ENCODE measurements around the gene UBE2H.

Gene UBE2H

DNA sequence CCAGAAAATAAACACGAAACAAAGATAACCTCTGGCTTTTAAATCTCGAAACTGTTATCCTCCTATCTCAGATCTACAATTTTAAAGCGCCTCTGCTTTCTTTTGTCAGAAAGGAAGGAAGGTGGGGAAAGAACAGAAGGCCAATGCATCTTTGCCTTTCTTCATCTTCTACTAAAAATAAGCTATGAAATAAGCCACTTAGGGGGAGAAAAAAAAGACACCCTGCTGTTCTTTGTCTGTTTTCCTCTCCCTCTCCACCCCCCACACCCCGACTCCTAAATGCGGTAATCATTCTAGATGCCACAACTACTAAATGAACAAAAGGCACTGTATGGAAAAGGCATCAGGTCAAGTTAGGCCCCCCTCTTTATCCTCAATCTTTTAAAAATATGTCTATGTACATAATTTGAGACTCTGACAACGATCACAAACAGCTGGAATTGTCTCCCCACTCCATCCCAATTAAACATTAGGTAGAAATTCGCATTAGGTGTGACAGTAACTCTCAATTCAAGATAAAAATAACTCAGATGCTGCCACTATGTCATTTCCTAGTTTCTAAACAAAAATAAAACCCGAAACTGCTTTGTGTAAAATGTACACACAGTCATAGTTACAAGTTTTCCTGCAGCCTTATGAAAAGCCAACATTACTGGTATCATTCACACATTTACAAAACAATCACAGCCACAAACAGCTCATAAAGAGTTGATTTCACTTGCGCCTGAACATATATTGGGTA, 2.4 kb downstream of the UBE2H start:
- H3K9me3 ChIP-seq (ENCODE audit: control insufficient read depth in 2 of 2, low read length in 2 of 2): no peaks in the 10 kb centered on the region
- no peaks in the 10 kb centered on the region for H3K27me3 ChIP-seq (ENCODE audit: control insufficient read depth in 1 of 2, insufficient read depth in 2 of 2, low read length in 2 of 2)
- H3K4me1 ChIP-seq (ENCODE audit: control insufficient read depth, insufficient read depth, low read length): peaks cover 26% of the 10 kb centered on the region
- H3K36me3 ChIP-seq (ENCODE audit: control insufficient read depth in 2 of 2, insufficient read depth in 2 of 2, low read length in 2 of 2): no peaks in the 10 kb centered on the region
- peak overlapping the region; percentile 66 to 98 for H3K9ac ChIP-seq (ENCODE audit: low read length in 2 of 2)
- peak overlapping the region; percentile 93 for H3K27ac ChIP-seq (ENCODE audit: low read length)
- H3K4me3 ChIP-seq (ENCODE audit: low read length in 2 of 2): peak overlapping the region; percentile 94 to 95

DNA sequence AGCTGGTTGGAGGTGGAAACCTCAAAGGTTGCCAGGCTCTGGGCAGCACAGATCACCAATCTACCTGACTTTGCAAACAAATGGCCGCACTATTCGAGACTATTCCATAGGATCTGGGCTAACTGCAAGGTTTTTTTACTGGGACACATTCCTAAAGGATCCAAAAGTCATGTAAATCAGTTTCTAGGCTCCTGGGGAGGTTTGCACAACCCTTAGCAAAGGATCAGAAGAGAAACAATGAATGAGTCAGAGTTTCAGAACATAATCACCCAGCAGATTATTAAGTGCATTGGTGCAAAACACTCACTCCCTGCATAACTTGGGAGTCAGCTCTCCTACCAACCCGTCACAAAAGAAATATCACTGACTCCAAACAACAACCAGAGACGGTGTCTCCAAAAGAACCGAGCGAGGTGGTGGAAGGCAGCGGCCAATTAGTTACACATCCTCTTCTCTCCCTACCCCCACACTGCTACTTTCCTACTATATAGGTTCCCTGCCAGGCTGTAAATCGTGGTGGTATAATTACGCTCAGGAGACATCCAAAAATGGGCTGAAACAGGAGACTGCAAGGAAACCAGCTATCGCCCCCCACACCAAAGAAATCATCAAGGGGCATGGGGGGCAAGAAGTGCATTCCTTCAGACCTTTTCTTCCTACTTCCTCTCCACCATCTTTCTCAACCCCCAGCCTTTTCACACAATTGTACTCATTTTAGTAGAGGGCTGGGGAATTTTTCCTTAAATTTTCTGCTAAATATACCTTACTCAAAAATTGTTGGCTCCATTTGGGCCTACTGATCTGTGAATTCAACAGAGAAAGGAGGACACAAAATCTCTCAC, 3.2 kb downstream of the UBE2H start:
- Histone ChIP-seq H3K9me3 (ENCODE audit: control insufficient read depth in 2 of 2, low read length in 2 of 2) (no peaks in the 10 kb centered on the region), H3K4me1 (ENCODE audit: control insufficient read depth, insufficient read depth, low read length) (peaks cover 26% of the 10 kb centered on the region), H3K4me3 (ENCODE audit: low read length in 2 of 2) (peak overlapping the region; percentile 94 to 95), H3K27ac (ENCODE audit: low read length) (peak overlapping the region; percentile 93), H3K27me3 (ENCODE audit: control insufficient read depth in 1 of 2, insufficient read depth in 2 of 2, low read length in 2 of 2) (no peaks in the 10 kb centered on the region), H3K9ac (ENCODE audit: low read length in 2 of 2) (peak overlapping the region; percentile 62 to 98), H3K36me3 (ENCODE audit: control insufficient read depth in 2 of 2, insufficient read depth in 2 of 2, low read length in 2 of 2) (no peaks in the 10 kb centered on the region)

DNA sequence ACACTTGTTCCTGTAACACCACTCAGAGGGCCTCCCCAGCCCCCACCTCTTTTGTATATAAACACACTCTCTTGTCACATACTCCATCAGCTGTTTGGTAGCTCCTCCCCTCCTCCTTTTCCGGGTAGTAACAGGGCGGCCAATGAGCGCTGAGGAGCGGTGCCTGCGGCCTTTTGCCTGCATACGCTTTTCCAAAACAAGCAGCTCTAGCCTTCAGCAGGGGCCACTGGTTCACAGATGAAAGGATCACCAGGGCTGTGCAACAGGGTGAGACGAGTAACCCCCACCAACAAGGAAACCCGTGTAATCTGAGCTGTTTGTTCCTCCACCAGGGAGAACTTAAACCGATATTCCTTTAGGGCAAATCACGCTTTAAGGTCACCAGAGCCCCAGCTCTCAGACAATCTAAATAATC, 3.9 kb downstream of the UBE2H start:
- H3K4me3 ChIP-seq (ENCODE audit: low read length in 2 of 2): peak overlapping the region; percentile 94 to 95
- H3K4me1 ChIP-seq (ENCODE audit: control insufficient read depth, insufficient read depth, low read length): peaks cover 26% of the 10 kb centered on the region
- H3K36me3 ChIP-seq (ENCODE audit: control insufficient read depth in 2 of 2, insufficient read depth in 2 of 2, low read length in 2 of 2): no peaks in the 10 kb centered on the region
- peak overlapping the region; percentile 93 for H3K27ac ChIP-seq (ENCODE audit: low read length)
- H3K27me3 ChIP-seq (ENCODE audit: control insufficient read depth in 1 of 2, insufficient read depth in 2 of 2, low read length in 2 of 2): no peaks in the 10 kb centered on the region
- no peaks in the 10 kb centered on the region for H3K9me3 ChIP-seq (ENCODE audit: control insufficient read depth in 2 of 2, low read length in 2 of 2)
- H3K9ac ChIP-seq (ENCODE audit: low read length in 2 of 2): peak overlapping the region; percentile 58 to 98

DNA sequence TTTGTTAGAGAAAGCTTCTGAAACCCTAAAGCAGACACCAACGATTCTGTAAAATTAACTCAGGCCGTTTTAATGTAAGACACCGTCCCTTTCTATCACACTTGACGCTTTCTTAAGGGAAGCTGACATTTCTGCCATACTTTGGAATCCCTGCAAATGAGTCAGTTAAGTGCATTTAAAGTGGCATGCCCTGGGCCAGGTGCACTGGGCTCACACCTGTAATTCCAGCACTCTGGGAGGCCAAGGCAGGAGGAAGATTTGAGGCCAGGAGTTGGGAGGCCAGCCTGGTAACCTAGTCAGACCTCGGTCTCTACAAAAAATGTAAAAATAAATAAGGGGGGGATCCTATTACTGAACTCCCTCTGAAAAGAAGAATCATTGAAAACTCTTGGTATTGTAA, 4.4 kb downstream of the UBE2H start:
- peak overlapping the region in 1 of 2 donors; percentile 94 for H3K4me3 ChIP-seq (ENCODE audit: low read length in 2 of 2)

DNA sequence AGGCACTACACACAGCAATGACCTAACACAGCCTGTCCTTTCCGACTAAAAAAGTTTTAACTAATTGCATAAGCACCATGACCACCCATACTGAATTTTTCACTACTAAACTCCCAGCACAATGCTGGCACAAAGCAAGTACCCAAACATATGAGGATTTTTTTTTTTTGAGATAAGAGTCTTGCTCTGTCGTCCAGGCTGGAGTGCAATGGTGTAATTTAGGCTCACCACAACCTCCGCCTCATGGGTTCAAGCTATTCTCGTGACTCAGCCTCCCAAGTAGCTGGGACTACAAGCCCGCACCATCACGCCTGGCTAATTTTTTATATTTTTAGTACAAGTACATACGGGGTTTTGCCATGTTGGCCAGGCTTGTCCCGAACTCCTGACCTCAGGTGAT, 5.1 kb downstream of the UBE2H start:
- no peak overlapping the region for H3K9ac ChIP-seq (ENCODE audit: low read length in 2 of 2)
- peak overlapping the region in 1 of 2 donors; percentile 15 for H3K4me3 ChIP-seq (ENCODE audit: low read length in 2 of 2)
- no peaks in the 10 kb centered on the region for H3K27me3 ChIP-seq (ENCODE audit: control insufficient read depth in 1 of 2, insufficient read depth in 2 of 2, low read length in 2 of 2)
- peak overlapping the region; percentile 93 for H3K27ac ChIP-seq (ENCODE audit: low read length)
- H3K9me3 ChIP-seq (ENCODE audit: control insufficient read depth in 2 of 2, low read length in 2 of 2): no peaks in the 10 kb centered on the region
- H3K4me1 ChIP-seq (ENCODE audit: control insufficient read depth, insufficient read depth, low read length): peaks cover 23% of the 10 kb centered on the region
- H3K36me3 ChIP-seq (ENCODE audit: control insufficient read depth in 2 of 2, insufficient read depth in 2 of 2, low read length in 2 of 2): no peaks in the 10 kb centered on the region

More for the DNA sequence above, 4.4 kb downstream of the UBE2H start:
- no peaks in the 10 kb centered on the region for H3K9me3 ChIP-seq (ENCODE audit: control insufficient read depth in 2 of 2, low read length in 2 of 2)
- no peak overlapping the region for H3K9ac ChIP-seq (ENCODE audit: low read length in 2 of 2)
- no peaks in the 10 kb centered on the region for H3K27me3 ChIP-seq (ENCODE audit: control insufficient read depth in 1 of 2, insufficient read depth in 2 of 2, low read length in 2 of 2)
- peaks cover 26% of the 10 kb centered on the region for H3K4me1 ChIP-seq (ENCODE audit: control insufficient read depth, insufficient read depth, low read length)
- peak overlapping the region; percentile 93 for H3K27ac ChIP-seq (ENCODE audit: low read length)
- no peaks in the 10 kb centered on the region for H3K36me3 ChIP-seq (ENCODE audit: control insufficient read depth in 2 of 2, insufficient read depth in 2 of 2, low read length in 2 of 2)

DNA sequence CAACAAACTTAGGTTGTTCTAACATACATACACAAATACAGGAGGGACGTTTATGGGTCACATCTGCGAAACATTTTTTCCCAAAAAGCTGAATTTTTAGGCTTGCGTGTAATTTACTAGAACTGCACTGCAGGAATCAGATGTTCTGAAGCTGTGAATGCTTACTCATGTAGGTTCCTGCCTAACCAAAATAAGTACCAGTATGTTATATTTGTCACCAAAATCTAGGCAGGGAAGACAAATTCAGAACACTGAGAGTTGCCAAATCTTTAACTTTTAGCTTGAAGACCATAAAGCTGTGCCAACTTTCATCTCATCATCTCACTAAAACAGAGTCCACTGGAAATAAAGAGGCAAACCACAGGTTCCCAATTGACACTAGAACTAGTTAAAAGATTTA, 5.7 kb downstream of the UBE2H start:
- Histone ChIP-seq H3K36me3 (ENCODE audit: control insufficient read depth in 2 of 2, insufficient read depth in 2 of 2, low read length in 2 of 2) (no peaks in the 10 kb centered on the region), H3K4me3 (ENCODE audit: low read length in 2 of 2) (no peak overlapping the region), H3K27ac (ENCODE audit: low read length) (no peak overlapping the region), H3K9me3 (ENCODE audit: control insufficient read depth in 2 of 2, low read length in 2 of 2) (no peaks in the 10 kb centered on the region), H3K27me3 (ENCODE audit: control insufficient read depth in 1 of 2, insufficient read depth in 2 of 2, low read length in 2 of 2) (no peaks in the 10 kb centered on the region), H3K9ac (ENCODE audit: low read length in 2 of 2) (no peak overlapping the region), H3K4me1 (ENCODE audit: control insufficient read depth, insufficient read depth, low read length) (peaks cover 23% of the 10 kb centered on the region)

DNA sequence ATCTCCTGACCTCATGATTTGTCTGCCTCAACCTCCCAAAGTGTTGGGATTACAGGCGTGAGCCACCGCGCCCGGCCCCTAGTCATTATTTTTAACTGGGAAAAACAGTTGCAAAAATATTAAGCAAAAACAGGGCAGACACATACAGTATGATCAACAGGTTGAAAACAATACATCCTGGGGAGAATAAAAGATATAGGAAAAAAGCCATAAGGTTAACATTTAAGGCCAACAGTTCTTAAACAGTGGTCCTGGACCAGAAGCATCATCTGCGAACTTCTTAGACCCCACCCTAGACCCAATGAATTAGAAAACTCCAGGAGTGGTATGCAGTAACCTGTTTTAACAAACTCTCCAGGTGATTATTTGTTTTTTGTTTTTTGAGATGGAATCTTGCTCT, 6.5 kb downstream of the UBE2H start:
- no peak overlapping the region for H3K27ac ChIP-seq (ENCODE audit: low read length)
- H3K9me3 ChIP-seq (ENCODE audit: control insufficient read depth in 2 of 2, low read length in 2 of 2): no peaks in the 10 kb centered on the region
- H3K36me3 ChIP-seq (ENCODE audit: control insufficient read depth in 2 of 2, insufficient read depth in 2 of 2, low read length in 2 of 2): peaks cover 0 to 1% of the 10 kb centered on the region in 2 donors
- no peak overlapping the region for H3K9ac ChIP-seq (ENCODE audit: low read length in 2 of 2)
- H3K4me1 ChIP-seq (ENCODE audit: control insufficient read depth, insufficient read depth, low read length): peaks cover 25% of the 10 kb centered on the region
- H3K27me3 ChIP-seq (ENCODE audit: control insufficient read depth in 1 of 2, insufficient read depth in 2 of 2, low read length in 2 of 2): no peaks in the 10 kb centered on the region
- H3K4me3 ChIP-seq (ENCODE audit: low read length in 2 of 2): no peak overlapping the region

DNA sequence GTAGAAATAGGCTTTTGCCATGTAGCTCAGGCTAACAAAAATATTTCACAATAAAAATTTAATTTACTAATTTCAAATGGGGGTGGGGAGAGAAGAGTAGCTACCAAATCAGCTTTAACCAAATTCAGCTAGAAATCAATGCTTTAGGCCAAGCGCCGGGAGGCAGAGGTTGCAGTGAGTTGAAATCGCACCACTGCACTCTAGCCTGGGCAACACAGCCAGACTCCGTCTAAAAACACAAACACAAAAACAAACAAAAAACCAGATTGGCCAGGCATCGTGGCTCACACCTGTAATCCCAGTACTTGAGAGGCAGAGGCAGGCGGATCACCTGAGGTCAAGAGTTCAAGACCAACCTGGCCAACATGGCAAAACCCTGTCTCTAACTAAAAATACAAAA, 9.4 kb downstream of the UBE2H start:
- Histone ChIP-seq H3K9ac (ENCODE audit: low read length in 2 of 2) (no peak overlapping the region), H3K4me1 (ENCODE audit: control insufficient read depth, insufficient read depth, low read length) (peaks cover 27% of the 10 kb centered on the region), H3K27me3 (ENCODE audit: control insufficient read depth in 1 of 2, insufficient read depth in 2 of 2, low read length in 2 of 2) (no peaks in the 10 kb centered on the region), H3K27ac (ENCODE audit: low read length) (no peak overlapping the region), H3K36me3 (ENCODE audit: control insufficient read depth in 2 of 2, insufficient read depth in 2 of 2, low read length in 2 of 2) (peaks cover 0 to 5% of the 10 kb centered on the region in 2 donors), H3K9me3 (ENCODE audit: control insufficient read depth in 2 of 2, low read length in 2 of 2) (no peaks in the 10 kb centered on the region), H3K4me3 (ENCODE audit: low read length in 2 of 2) (no peak overlapping the region)

DNA sequence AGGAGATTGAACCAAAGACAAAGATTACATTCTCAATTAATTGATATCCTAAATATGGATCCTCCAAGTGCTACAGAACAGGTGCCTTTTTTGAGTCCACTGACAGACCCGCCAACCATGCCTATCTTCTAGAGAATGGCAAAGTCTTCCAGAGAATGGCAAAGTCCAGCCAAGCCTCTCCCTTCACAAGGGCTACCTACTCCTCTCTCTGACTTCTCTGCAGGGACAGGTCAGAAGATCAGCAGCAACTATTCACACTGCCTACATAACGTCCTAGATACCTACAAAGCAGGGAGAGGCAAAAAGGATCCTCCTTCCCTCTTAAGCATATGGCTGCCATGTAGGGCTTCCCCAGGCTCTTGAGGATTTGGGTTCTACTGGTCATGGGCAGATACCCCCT, 12.4 kb downstream of the UBE2H start:
- no peak overlapping the region for H3K4me3 ChIP-seq (ENCODE audit: low read length in 2 of 2)
- H3K27me3 ChIP-seq (ENCODE audit: control insufficient read depth in 1 of 2, insufficient read depth in 2 of 2, low read length in 2 of 2): no peaks in the 10 kb centered on the region
- no peaks in the 10 kb centered on the region for H3K9me3 ChIP-seq (ENCODE audit: control insufficient read depth in 2 of 2, low read length in 2 of 2)
- no peak overlapping the region for H3K9ac ChIP-seq (ENCODE audit: low read length in 2 of 2)
- H3K27ac ChIP-seq (ENCODE audit: low read length): no peak overlapping the region
- H3K4me1 ChIP-seq (ENCODE audit: control insufficient read depth, insufficient read depth, low read length): peaks cover 15% of the 10 kb centered on the region
- peaks cover 0 to 5% of the 10 kb centered on the region in 2 donors for H3K36me3 ChIP-seq (ENCODE audit: control insufficient read depth in 2 of 2, insufficient read depth in 2 of 2, low read length in 2 of 2)

DNA sequence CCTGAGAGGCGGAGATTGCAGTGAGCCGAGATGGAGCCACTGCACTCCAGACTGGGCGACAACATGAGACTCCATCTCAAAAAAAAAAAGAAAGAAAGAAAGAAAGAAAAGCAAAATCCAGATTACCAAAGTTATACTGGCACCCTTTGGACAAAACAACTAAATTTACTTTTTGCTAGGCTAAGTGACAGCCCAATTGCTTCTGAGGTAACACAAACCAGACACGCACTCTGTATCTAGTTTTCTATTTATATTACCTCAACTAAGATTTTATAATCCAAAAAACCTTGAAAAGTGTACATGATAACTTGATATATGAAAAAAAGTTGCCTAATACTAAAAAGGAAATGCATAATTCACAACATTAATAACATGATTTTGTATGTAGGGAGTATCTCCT, 12.9 kb downstream of the UBE2H start:
- Histone ChIP-seq H3K27ac (ENCODE audit: low read length) (no peak overlapping the region), H3K4me1 (ENCODE audit: control insufficient read depth, insufficient read depth, low read length) (peaks cover 15% of the 10 kb centered on the region), H3K9me3 (ENCODE audit: control insufficient read depth in 2 of 2, low read length in 2 of 2) (no peaks in the 10 kb centered on the region), H3K27me3 (ENCODE audit: control insufficient read depth in 1 of 2, insufficient read depth in 2 of 2, low read length in 2 of 2) (no peaks in the 10 kb centered on the region), H3K9ac (ENCODE audit: low read length in 2 of 2) (no peak overlapping the region), H3K4me3 (ENCODE audit: low read length in 2 of 2) (no peak overlapping the region), H3K36me3 (ENCODE audit: control insufficient read depth in 2 of 2, insufficient read depth in 2 of 2, low read length in 2 of 2) (peaks cover 0 to 5% of the 10 kb centered on the region in 2 donors)

DNA sequence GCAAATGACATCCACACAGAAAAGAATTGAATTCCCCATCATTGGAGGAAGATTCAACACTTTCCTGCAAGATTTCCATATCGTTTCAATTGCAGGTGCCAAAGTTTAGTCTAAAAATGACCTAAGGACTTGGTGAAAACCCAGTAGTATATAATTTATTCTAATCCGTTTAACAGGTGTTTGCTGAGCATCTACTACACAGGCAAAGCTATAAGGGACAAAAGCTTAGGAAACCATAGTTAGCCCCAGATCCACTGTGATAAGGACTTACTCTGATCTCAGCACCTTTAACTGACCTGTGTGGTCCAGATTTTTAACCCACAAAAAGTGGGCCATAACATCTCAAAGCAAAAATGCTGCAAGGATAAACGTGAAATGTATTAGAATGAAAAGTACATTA, 19.1 kb downstream of the UBE2H start:
- Histone ChIP-seq H3K4me1 (ENCODE audit: control insufficient read depth, insufficient read depth, low read length) (no peaks in the 10 kb centered on the region), H3K9ac (ENCODE audit: low read length in 2 of 2) (no peak overlapping the region), H3K36me3 (ENCODE audit: control insufficient read depth in 2 of 2, insufficient read depth in 2 of 2, low read length in 2 of 2) (peaks cover 0 to 4% of the 10 kb centered on the region in 2 donors), H3K27me3 (ENCODE audit: control insufficient read depth in 1 of 2, insufficient read depth in 2 of 2, low read length in 2 of 2) (no peaks in the 10 kb centered on the region), H3K4me3 (ENCODE audit: low read length in 2 of 2) (no peak overlapping the region), H3K9me3 (ENCODE audit: control insufficient read depth in 2 of 2, low read length in 2 of 2) (no peaks in the 10 kb centered on the region), H3K27ac (ENCODE audit: low read length) (no peak overlapping the region)

Measured in stomach smooth muscle (tissue), 2 donors.